ENCODE results near the gene ASIC2.

- TF ChIP-seq CTCF (IDR thresholded peaks at IDR 0.05; ENCODE audit: insufficient read depth, low read depth, low read length) (no peak), EZH2 (IDR thresholded peaks at IDR 0.05; ENCODE audit: insufficient read depth, low read length) (no peak)
These were observed 152.5 kb downstream of the ASIC2 start for GRCh38 chr17:33140413-33141099.

Data from astrocyte (in vitro differentiated cells and primary cell).